ENCODE results near the gene PRKD3. TPM values are rescaled to one million over a fixed set of nuclear protein-coding genes. Genes with fewer than 3 reads are reported as not detected.

PRKD3 gene
- 2.2 and 5.9 TPM in 2 replicates for polyA plus RNA-seq
- 8.5 and 9.0 TPM in 2 replicates for polyA minus RNA-seq

DNA sequence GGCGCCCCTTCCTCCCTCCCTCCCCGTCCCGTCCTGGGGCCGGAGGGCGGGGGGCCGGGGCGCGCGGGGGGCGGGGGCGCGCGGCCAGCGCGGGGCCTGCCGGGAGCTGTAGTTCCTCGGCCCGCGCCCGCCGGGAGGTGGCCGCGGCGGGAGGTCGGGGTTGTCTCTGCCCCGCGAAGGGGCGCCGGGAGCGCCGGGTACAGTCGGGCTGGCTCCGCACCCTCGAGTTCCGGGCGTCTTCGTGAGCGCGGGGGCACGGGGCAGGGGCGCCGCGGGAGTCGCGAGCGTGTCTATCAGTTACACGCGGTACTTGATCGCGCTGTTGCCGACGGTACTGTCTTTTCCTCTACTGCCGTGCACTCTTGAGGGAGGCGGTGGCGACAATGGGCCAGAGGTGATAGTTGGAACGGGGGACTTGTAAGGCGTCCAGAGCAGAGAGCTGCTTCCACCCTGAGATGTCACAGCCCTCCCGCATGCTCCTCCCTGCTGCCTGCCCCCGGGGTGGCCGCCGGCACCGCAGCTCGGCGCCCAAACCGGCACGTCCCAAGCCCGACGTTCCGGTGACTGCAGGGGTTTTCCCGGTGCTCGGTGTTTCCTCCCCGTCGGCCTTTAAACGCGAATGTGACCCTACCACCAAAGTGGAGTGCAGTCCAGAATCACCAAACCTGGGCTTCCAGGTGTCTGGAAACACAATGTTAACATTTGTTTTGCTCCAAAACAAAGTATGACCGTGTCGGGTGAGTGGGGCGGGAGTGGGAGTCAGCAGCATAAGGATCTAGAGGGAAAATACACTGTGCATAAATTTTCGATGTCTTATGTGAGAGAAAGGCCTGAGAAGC is at the start of gene PRKD3:
Gene PRKD3, minus strand, starts transcription at position 48 of the 839 bp plus-strand sequence. CDS start 8,309 bp downstream, outside the sequence.
- TF ChIP-seq POLR2AphosphoS5 (IDR thresholded peaks at IDR 0.05) (no peak), MXI1 (conservative IDR thresholded peaks at IDR 0.05; ENCODE audit: poor library complexity, severe bottlenecking) (peak; percentile 50)
- Histone ChIP-seq H3K9me3 (ENCODE audit: low read length) (no peaks in the 10 kb centered on the region), H3K9me2 (ENCODE audit: insufficient read depth, low read length) (no peaks in the 10 kb centered on the region), H3K9ac (ENCODE audit: low read length) (peak within 1 kb of the TSS; percentile 43), H3K4me3 (ENCODE audit: low read length) (peak within 1 kb of the TSS; percentile 79), H3K27me3 (ENCODE audit: insufficient read depth, low read depth, low read length) (peaks cover 31% of the 10 kb centered on the region), H2AFZ (ENCODE audit: low read depth, low read length) (peak within 1 kb of the TSS; percentile 19), H3K79me2 (replicated peaks; ENCODE audit: insufficient read depth, low read length) (peaks cover 27% of the 10 kb centered on the region), H3K4me2 (ENCODE audit: low read length) (peak within 1 kb of the TSS; percentile 13), H3K27ac (ENCODE audit: low read length) (no peak within 1 kb of the TSS), H3K36me3 (ENCODE audit: insufficient read depth, low read length) (no peaks in the 10 kb centered on the region), H4K20me1 (ENCODE audit: insufficient read depth) (no peaks in the 10 kb centered on the region), H3F3A (ENCODE audit: insufficient read depth, low read length, poor library complexity, severe bottlenecking) (no peaks in the 10 kb centered on the region)

DNA sequence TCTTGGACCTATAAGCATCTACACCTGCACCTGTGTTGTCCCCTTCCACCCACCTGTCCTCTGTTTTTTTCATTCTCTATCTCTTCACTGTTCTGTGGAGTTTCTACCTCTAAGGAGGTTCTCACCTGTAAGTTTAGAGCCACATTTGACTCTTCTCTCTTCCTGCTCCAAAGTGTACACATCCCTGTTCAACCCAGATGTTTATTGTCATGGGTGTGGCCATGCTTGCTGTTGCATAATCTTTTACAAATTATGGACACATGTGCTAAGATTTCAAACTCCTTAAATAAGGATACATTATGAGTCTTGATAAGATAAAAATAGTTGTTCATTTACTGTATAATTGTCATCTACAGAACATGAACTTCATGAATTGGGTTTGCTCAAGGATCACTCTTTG is 47.4 kb upstream of the PRKD3 start:
- no peaks in the 10 kb centered on the region for H3K9me3 ChIP-seq (ENCODE audit: low read length)
- no peak overlapping the region for H3K4me2 ChIP-seq (ENCODE audit: low read length)
- no peaks in the 10 kb centered on the region for H3K36me3 ChIP-seq (ENCODE audit: insufficient read depth, low read length)
- H3K27ac ChIP-seq (ENCODE audit: low read length): no peak overlapping the region
- H3K4me3 ChIP-seq (ENCODE audit: low read length): no peak overlapping the region
- H3F3A ChIP-seq (ENCODE audit: insufficient read depth, low read length, poor library complexity, severe bottlenecking): no peaks in the 10 kb centered on the region
- no peaks in the 10 kb centered on the region for H4K20me1 ChIP-seq (ENCODE audit: insufficient read depth)
- TF ChIP-seq, protein P1, sequence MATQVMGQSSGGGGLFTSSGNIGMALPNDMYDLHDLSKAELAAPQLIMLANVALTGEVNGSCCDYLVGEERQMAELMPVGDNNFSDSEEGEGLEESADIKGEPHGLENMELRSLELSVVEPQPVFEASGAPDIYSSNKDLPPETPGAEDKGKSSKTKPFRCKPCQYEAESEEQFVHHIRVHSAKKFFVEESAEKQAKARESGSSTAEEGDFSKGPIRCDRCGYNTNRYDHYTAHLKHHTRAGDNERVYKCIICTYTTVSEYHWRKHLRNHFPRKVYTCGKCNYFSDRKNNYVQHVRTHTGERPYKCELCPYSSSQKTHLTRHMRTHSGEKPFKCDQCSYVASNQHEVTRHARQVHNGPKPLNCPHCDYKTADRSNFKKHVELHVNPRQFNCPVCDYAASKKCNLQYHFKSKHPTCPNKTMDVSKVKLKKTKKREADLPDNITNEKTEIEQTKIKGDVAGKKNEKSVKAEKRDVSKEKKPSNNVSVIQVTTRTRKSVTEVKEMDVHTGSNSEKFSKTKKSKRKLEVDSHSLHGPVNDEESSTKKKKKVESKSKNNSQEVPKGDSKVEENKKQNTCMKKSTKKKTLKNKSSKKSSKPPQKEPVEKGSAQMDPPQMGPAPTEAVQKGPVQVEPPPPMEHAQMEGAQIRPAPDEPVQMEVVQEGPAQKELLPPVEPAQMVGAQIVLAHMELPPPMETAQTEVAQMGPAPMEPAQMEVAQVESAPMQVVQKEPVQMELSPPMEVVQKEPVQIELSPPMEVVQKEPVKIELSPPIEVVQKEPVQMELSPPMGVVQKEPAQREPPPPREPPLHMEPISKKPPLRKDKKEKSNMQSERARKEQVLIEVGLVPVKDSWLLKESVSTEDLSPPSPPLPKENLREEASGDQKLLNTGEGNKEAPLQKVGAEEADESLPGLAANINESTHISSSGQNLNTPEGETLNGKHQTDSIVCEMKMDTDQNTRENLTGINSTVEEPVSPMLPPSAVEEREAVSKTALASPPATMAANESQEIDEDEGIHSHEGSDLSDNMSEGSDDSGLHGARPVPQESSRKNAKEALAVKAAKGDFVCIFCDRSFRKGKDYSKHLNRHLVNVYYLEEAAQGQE (IDR thresholded peaks at IDR 0.05; ENCODE audit: borderline replicate concordance): no peak
- TF ChIP-seq POLR2AphosphoS5 (IDR thresholded peaks at IDR 0.05) (no peak), TAF1 (IDR thresholded peaks at IDR 0.05; ENCODE audit: low read depth) (no peak), EP300 (conservative IDR thresholded peaks at IDR 0.05; ENCODE audit: poor library complexity, severe bottlenecking) (no peak), MXI1 (conservative IDR thresholded peaks at IDR 0.05; ENCODE audit: poor library complexity, severe bottlenecking) (no peak), EZH2 (IDR thresholded peaks at IDR 0.05; ENCODE audit: borderline replicate concordance, insufficient read depth, low read length, poor library complexity, severe bottlenecking) (no peak), SMC3 (conservative IDR thresholded peaks at IDR 0.05; ENCODE audit: poor library complexity) (no peak), RAD21 (conservative IDR thresholded peaks at IDR 0.05) (no peak)
- TF ChIP-seq, protein P2, sequence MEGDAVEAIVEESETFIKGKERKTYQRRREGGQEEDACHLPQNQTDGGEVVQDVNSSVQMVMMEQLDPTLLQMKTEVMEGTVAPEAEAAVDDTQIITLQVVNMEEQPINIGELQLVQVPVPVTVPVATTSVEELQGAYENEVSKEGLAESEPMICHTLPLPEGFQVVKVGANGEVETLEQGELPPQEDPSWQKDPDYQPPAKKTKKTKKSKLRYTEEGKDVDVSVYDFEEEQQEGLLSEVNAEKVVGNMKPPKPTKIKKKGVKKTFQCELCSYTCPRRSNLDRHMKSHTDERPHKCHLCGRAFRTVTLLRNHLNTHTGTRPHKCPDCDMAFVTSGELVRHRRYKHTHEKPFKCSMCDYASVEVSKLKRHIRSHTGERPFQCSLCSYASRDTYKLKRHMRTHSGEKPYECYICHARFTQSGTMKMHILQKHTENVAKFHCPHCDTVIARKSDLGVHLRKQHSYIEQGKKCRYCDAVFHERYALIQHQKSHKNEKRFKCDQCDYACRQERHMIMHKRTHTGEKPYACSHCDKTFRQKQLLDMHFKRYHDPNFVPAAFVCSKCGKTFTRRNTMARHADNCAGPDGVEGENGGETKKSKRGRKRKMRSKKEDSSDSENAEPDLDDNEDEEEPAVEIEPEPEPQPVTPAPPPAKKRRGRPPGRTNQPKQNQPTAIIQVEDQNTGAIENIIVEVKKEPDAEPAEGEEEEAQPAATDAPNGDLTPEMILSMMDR (IDR thresholded peaks at IDR 0.05; ENCODE audit: poor library complexity, severe bottlenecking): no peak
- H3K79me2 ChIP-seq (replicated peaks; ENCODE audit: insufficient read depth, low read length): no peaks in the 10 kb centered on the region
- no peaks in the 10 kb centered on the region for H3K27me3 ChIP-seq (ENCODE audit: insufficient read depth, low read depth, low read length)
- H3K9ac ChIP-seq (ENCODE audit: low read length): no peak overlapping the region
- H3K9me2 ChIP-seq (ENCODE audit: insufficient read depth, low read length): no peaks in the 10 kb centered on the region
- no peak overlapping the region for H2AFZ ChIP-seq (ENCODE audit: low read depth, low read length)

Data from neural cell (in vitro differentiated cells).